GM23338 (cell line): ENCODE results near the gene CPA3. TPM values are rescaled to one million over a fixed set of nuclear protein-coding genes. Genes with fewer than 3 reads are reported as not detected.

ENCODE experiments used
- ATAC-seq: fragments of 200-7000 bp; cut with Tn5 transposase; 3 replicates; pipeline ENCODE4 v1.9.1; 2020
- DNase-seq: peaks from one replicate; pipeline ENCODE4 v3.0.0-alpha.2; 2015; ENCODE audit warnings: low spot score
- H2AFZ ChIP-seq: fragments of 200-600 bp; sonication (generic); 2 replicates; pipeline ENCODE4 v1.8.0; 2016; ENCODE audit warnings: antibody characterized with exemption, mild to moderate bottlenecking, moderate library complexity
- H3F3A ChIP-seq: fragments of 200-600 bp; sonication (generic); replicated peaks from 2 replicates; pipeline ENCODE4 v1.8.0; 2017; ENCODE audit warnings: antibody characterized with exemption, mixed run types, low read depth
- H3K27ac ChIP-seq: fragments of 200-600 bp; sonication (generic); 2 replicates; pipeline ENCODE4 v1.6.1; 2016; ENCODE audit warnings: low read depth
- H3K27me3 ChIP-seq: fragments of 200-600 bp; sonication (generic); 2 replicates; pipeline ENCODE4 v1.8.0; 2016; ENCODE audit warnings: mild to moderate bottlenecking, mixed run types, moderate library complexity; ENCODE audit not compliant: insufficient read depth
- H3K36me3 ChIP-seq: fragments of 200-600 bp; sonication (generic); 2 replicates; pipeline ENCODE4 v1.8.0; 2016; ENCODE audit warnings: mild to moderate bottlenecking; ENCODE audit not compliant: insufficient read depth
- H3K4me1 ChIP-seq: fragments of 200-600 bp; sonication (generic); 2 replicates; pipeline ENCODE4 v1.8.0; 2016; ENCODE audit warnings: mild to moderate bottlenecking, moderate library complexity; ENCODE audit not compliant: insufficient read depth
- H3K4me2 ChIP-seq: fragments of 200-600 bp; sonication (generic); 2 replicates; pipeline ENCODE4 v1.7.1; 2017; ENCODE audit warnings: mixed run types
- H3K4me3 ChIP-seq: fragments of 200-600 bp; sonication (generic); 2 replicates; pipeline ENCODE4 v1.6.1; 2016; ENCODE audit warnings: mixed run types
- H3K79me2 ChIP-seq: fragments of 200-600 bp; sonication (generic); replicated peaks from 2 replicates; pipeline ENCODE4 v1.8.0; 2017; ENCODE audit warnings: mild to moderate bottlenecking; ENCODE audit not compliant: insufficient read depth
- H3K9me2 ChIP-seq: fragments of 200-600 bp; sonication (generic); 2 replicates; pipeline ENCODE4 v1.8.0; 2017; ENCODE audit not compliant: insufficient read depth
- H4K20me1 ChIP-seq: fragments of 200-600 bp; sonication (generic); replicated peaks from 2 replicates; pipeline ENCODE4 v1.8.0; 2017; ENCODE audit warnings: mild to moderate bottlenecking; ENCODE audit not compliant: insufficient read depth
- H3K27ac Mint-ChIP-seq: 2 replicates; pipeline ENCODE4 v1.8.0; 2020; ENCODE audit warnings: inconsistent platforms, mild to moderate bottlenecking, moderate library complexity, mixed read lengths
- H3K27me3 Mint-ChIP-seq: 3 replicates; pipeline ENCODE4 v1.8.0; 2022; ENCODE audit warnings: low read depth, mild to moderate bottlenecking, moderate library complexity, mixed read lengths, inconsistent platforms; ENCODE audit not compliant: insufficient read depth, poor library complexity
- H3K36me3 Mint-ChIP-seq: 3 replicates; pipeline ENCODE4 v1.8.0; 2021; ENCODE audit warnings: low read depth, mild to moderate bottlenecking, inconsistent platforms, moderate library complexity, mixed read lengths
- H3K4me1 Mint-ChIP-seq: 3 replicates; pipeline ENCODE4 v1.8.0; 2020; ENCODE audit warnings: mild to moderate bottlenecking, inconsistent platforms, mixed read lengths
- H3K4me3 Mint-ChIP-seq: 3 replicates; pipeline ENCODE4 v1.8.0; 2021; ENCODE audit warnings: moderate library complexity, mild to moderate bottlenecking, inconsistent platforms, mixed read lengths
- H3K9me3 Mint-ChIP-seq: 3 replicates; pipeline ENCODE4 v1.8.0; 2020; ENCODE audit warnings: moderate library complexity, mild to moderate bottlenecking, inconsistent platforms, mixed read lengths
- CREB1 ChIP-seq: fragments of 250-450 bp; sonication (Bioruptor Pico); IDR thresholded peaks from 2 replicates; pipeline ENCODE4 v1.5.0; 2020; ENCODE audit warnings: low read depth, mild to moderate bottlenecking, moderate library complexity
- EZH2 ChIP-seq: fragments of 200-600 bp; sonication (generic); IDR thresholded peaks from one replicate; pipeline ENCODE4 v1.8.0; 2017; ENCODE audit warnings: antibody characterized with exemption, mild to moderate bottlenecking, low read depth; ENCODE audit not compliant: unreplicated experiment
- EZH2phosphoT487 ChIP-seq: fragments of 200-600 bp; sonication (generic); IDR thresholded peaks from one replicate; pipeline ENCODE4 v1.8.1; 2018; ENCODE audit warnings: antibody characterized with exemption; ENCODE audit not compliant: unreplicated experiment
- JUNB ChIP-seq: IDR thresholded peaks from one replicate; pipeline ENCODE4 v1.6.1; 2016; ENCODE audit warnings: antibody characterized with exemption; ENCODE audit not compliant: unreplicated experiment
- NANOG ChIP-seq: IDR thresholded peaks from 2 replicates; pipeline ENCODE4 v1.6.1; 2016; ENCODE audit warnings: antibody characterized with exemption, borderline replicate concordance
- POLR2AphosphoS5 ChIP-seq: IDR thresholded peaks from 2 replicates; pipeline ENCODE4 v1.6.1; 2016; ENCODE audit warnings: antibody characterized with exemption, low read depth
- STAT1 ChIP-seq: IDR thresholded peaks from one replicate; pipeline ENCODE4 v1.6.1; 2016; ENCODE audit warnings: antibody characterized with exemption; ENCODE audit not compliant: unreplicated experiment
- ZNF114 ChIP-seq: fragments of 250-450 bp; sonication (Bioruptor Pico); IDR thresholded peaks from 2 replicates; pipeline ENCODE4 v1.5.0; 2020; ENCODE audit warnings: mild to moderate bottlenecking, moderate library complexity
- ZNF331 ChIP-seq: fragments of 250-450 bp; sonication (Bioruptor Pico); IDR thresholded peaks from 2 replicates; pipeline ENCODE4 v1.5.0; 2020; ENCODE audit warnings: low read depth, mild to moderate bottlenecking, moderate library complexity
- polyA plus RNA-seq: library from polyadenylated mRNA; unstranded; fragments of >200 nt; fragmentation: Nextera tagmentation; extraction: Ambion mirVana; gene quantifications from 2 replicates; pipeline ENCODE4 v1.2.1, GENCODE V29; 2016
- total RNA-seq: library from RNA; depleted of rRNA; stranded (reverse); fragments of >200 nt; shearing (Covaris generic); gene quantifications from 2 replicates; pipeline ENCODE4 v1.2.3, GENCODE V29; 2014
- TF ChIP-seq, protein P1 (sequence below): IDR thresholded peaks from one replicate; pipeline ENCODE4 v1.6.1; 2018; ENCODE audit warnings: antibody characterized with exemption; ENCODE audit not compliant: unreplicated experiment
- TF ChIP-seq, protein P2 (sequence below): fragments of 250-450 bp; sonication (Bioruptor Pico); IDR thresholded peaks from 2 replicates; pipeline ENCODE4 v1.5.0; 2020; ENCODE audit warnings: mild to moderate bottlenecking, moderate library complexity
- TF ChIP-seq, protein P3 (sequence below), 2 experiments: fragments of 200-600 bp in 1 of 2; sonication (generic) in 1 of 2; conservative IDR thresholded peaks; 2 replicates each; pipeline versions ENCODE4 v1.5.1 to v1.6.1; 2016 to 2017; ENCODE audit warnings: antibody characterized with exemption in 2 of 2, low read depth in 2 of 2, mild to moderate bottlenecking in 2 of 2, moderate library complexity in 1 of 2
- TF ChIP-seq, protein P4 (sequence below): IDR thresholded peaks from 2 replicates; pipeline ENCODE4 v1.6.1; 2016; ENCODE audit warnings: antibody characterized with exemption

CPA3 gene
- total and polyA plus RNA-seq, 2 experiments from 2014 or later, result not detected

DNA sequence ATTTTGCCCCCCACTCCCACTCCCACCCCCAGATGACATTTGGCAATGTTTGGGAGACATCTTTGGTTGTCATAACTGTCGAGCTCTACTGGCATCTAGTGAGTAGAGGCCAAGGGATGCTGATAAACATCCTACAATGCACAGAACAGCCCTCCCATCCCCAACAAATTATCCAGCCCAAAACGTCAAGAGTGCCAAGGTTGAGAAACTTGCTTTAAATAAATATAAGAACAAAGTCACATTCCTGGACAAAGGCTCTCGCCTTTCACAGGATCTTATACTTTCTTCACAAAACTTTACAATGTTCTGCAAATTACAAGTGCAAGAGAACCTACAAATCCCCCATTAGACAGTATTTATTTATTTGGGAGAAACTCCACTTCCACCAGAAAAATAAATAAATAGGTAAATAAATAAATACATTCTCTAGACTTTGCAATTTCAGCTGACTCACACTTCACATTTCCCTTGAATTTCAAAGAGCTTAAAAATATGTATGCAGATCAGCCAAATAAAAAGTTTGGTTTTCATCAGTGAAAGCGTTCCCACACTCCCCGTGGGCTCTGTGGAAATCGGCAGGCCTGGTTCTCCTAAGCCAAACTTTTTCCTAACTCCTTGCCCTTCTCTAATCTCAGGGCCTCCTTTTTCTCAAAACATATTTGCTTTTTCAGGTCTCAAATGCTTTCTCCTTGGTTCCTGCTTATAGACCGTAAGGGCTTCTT, 12.7 kb upstream of the CPA3 start:
- Mint-ChIP-seq H3K27me3 (no peaks in the 10 kb centered on the region), H3K9me3 (no peaks in the 10 kb centered on the region), H3K36me3 (no peaks in the 10 kb centered on the region), H3K4me3 (no peak overlapping the region), H3K27ac (no peak overlapping the region), H3K4me1 (no peaks in the 10 kb centered on the region)
- TF ChIP-seq POLR2AphosphoS5, result no peak
- TF ChIP-seq, protein P1, sequence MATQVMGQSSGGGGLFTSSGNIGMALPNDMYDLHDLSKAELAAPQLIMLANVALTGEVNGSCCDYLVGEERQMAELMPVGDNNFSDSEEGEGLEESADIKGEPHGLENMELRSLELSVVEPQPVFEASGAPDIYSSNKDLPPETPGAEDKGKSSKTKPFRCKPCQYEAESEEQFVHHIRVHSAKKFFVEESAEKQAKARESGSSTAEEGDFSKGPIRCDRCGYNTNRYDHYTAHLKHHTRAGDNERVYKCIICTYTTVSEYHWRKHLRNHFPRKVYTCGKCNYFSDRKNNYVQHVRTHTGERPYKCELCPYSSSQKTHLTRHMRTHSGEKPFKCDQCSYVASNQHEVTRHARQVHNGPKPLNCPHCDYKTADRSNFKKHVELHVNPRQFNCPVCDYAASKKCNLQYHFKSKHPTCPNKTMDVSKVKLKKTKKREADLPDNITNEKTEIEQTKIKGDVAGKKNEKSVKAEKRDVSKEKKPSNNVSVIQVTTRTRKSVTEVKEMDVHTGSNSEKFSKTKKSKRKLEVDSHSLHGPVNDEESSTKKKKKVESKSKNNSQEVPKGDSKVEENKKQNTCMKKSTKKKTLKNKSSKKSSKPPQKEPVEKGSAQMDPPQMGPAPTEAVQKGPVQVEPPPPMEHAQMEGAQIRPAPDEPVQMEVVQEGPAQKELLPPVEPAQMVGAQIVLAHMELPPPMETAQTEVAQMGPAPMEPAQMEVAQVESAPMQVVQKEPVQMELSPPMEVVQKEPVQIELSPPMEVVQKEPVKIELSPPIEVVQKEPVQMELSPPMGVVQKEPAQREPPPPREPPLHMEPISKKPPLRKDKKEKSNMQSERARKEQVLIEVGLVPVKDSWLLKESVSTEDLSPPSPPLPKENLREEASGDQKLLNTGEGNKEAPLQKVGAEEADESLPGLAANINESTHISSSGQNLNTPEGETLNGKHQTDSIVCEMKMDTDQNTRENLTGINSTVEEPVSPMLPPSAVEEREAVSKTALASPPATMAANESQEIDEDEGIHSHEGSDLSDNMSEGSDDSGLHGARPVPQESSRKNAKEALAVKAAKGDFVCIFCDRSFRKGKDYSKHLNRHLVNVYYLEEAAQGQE, result no peak
- TF ChIP-seq EZH2, result no peak
- no peak for TF ChIP-seq STAT1
- TF ChIP-seq, protein P2, sequence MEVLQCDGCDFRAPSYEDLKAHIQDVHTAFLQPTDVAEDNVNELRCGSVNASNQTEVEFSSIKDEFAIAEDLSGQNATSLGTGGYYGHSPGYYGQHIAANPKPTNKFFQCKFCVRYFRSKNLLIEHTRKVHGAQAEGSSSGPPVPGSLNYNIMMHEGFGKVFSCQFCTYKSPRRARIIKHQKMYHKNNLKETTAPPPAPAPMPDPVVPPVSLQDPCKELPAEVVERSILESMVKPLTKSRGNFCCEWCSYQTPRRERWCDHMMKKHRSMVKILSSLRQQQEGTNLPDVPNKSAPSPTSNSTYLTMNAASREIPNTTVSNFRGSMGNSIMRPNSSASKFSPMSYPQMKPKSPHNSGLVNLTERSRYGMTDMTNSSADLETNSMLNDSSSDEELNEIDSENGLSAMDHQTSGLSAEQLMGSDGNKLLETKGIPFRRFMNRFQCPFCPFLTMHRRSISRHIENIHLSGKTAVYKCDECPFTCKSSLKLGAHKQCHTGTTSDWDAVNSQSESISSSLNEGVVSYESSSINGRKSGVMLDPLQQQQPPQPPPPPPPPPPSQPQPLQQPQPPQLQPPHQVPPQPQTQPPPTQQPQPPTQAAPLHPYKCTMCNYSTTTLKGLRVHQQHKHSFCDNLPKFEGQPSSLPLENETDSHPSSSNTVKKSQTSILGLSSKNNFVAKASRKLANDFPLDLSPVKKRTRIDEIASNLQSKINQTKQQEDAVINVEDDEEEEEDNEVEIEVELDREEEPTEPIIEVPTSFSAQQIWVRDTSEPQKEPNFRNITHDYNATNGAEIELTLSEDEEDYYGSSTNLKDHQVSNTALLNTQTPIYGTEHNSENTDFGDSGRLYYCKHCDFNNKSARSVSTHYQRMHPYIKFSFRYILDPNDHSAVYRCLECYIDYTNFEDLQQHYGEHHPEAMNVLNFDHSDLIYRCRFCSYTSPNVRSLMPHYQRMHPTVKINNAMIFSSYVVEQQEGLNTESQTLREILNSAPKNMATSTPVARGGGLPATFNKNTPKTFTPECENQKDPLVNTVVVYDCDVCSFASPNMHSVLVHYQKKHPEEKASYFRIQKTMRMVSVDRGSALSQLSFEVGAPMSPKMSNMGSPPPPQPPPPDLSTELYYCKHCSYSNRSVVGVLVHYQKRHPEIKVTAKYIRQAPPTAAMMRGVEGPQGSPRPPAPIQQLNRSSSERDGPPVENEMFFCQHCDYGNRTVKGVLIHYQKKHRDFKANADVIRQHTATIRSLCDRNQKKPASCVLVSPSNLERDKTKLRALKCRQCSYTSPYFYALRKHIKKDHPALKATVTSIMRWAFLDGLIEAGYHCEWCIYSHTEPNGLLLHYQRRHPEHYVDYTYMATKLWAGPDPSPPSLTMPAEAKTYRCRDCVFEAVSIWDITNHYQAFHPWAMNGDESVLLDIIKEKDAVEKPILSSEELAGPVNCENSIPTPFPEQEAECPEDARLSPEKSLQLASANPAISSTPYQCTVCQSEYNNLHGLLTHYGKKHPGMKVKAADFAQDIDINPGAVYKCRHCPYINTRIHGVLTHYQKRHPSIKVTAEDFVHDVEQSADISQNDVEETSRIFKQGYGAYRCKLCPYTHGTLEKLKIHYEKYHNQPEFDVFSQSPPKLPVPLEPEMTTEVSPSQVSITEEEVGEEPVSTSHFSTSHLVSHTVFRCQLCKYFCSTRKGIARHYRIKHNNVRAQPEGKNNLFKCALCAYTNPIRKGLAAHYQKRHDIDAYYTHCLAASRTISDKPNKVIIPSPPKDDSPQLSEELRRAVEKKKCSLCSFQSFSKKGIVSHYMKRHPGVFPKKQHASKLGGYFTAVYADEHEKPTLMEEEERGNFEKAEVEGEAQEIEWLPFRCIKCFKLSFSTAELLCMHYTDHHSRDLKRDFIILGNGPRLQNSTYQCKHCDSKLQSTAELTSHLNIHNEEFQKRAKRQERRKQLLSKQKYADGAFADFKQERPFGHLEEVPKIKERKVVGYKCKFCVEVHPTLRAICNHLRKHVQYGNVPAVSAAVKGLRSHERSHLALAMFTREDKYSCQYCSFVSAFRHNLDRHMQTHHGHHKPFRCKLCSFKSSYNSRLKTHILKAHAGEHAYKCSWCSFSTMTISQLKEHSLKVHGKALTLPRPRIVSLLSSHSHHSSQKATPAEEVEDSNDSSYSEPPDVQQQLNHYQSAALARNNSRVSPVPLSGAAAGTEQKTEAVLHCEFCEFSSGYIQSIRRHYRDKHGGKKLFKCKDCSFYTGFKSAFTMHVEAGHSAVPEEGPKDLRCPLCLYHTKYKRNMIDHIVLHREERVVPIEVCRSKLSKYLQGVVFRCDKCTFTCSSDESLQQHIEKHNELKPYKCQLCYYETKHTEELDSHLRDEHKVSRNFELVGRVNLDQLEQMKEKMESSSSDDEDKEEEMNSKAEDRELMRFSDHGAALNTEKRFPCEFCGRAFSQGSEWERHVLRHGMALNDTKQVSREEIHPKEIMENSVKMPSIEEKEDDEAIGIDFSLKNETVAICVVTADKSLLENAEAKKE (CRISPR knock-in tag), result no peak
- TF ChIP-seq JUNB, result no peak
- no peak for TF ChIP-seq EZH2phosphoT487
- TF ChIP-seq ZNF331 (CRISPR knock-in tag), result no peak
- TF ChIP-seq, protein P3, sequence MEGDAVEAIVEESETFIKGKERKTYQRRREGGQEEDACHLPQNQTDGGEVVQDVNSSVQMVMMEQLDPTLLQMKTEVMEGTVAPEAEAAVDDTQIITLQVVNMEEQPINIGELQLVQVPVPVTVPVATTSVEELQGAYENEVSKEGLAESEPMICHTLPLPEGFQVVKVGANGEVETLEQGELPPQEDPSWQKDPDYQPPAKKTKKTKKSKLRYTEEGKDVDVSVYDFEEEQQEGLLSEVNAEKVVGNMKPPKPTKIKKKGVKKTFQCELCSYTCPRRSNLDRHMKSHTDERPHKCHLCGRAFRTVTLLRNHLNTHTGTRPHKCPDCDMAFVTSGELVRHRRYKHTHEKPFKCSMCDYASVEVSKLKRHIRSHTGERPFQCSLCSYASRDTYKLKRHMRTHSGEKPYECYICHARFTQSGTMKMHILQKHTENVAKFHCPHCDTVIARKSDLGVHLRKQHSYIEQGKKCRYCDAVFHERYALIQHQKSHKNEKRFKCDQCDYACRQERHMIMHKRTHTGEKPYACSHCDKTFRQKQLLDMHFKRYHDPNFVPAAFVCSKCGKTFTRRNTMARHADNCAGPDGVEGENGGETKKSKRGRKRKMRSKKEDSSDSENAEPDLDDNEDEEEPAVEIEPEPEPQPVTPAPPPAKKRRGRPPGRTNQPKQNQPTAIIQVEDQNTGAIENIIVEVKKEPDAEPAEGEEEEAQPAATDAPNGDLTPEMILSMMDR (conservative IDR thresholded peaks at IDR 0.05; ENCODE audit: low read depth in 2 of 2), result no peak
- TF ChIP-seq, protein P4, sequence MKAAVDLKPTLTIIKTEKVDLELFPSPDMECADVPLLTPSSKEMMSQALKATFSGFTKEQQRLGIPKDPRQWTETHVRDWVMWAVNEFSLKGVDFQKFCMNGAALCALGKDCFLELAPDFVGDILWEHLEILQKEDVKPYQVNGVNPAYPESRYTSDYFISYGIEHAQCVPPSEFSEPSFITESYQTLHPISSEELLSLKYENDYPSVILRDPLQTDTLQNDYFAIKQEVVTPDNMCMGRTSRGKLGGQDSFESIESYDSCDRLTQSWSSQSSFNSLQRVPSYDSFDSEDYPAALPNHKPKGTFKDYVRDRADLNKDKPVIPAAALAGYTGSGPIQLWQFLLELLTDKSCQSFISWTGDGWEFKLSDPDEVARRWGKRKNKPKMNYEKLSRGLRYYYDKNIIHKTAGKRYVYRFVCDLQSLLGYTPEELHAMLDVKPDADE, result no peak
- TF ChIP-seq ZNF114 (CRISPR knock-in tag), result no peak
- TF ChIP-seq NANOG, result no peak
- no peak for TF ChIP-seq CREB1 (CRISPR knock-in tag)
- Histone ChIP-seq H3K4me3 (no peak overlapping the region), H3K36me3 (no peaks in the 10 kb centered on the region), H3K4me1 (no peaks in the 10 kb centered on the region), H2AFZ (no peak overlapping the region), H3K27me3 (no peaks in the 10 kb centered on the region), H3K27ac (no peak overlapping the region), H4K20me1 (no peaks in the 10 kb centered on the region), H3F3A (no peaks in the 10 kb centered on the region), H3K79me2 (no peaks in the 10 kb centered on the region), H3K9me2 (no peaks in the 10 kb centered on the region), H3K4me2 (no peak overlapping the region)
- no peak for ATAC-seq
- DNase-seq, result no peak
